GM12878 (cell line): ENCODE measurements around the gene SEPTIN10. TPM values are rescaled to one million over a fixed set of nuclear protein-coding genes. Genes with fewer than 3 reads are reported as not detected.
A peak's percentile ranks its signal among the peaks of the same experiment; 100 is the strongest.

Experiments used
- BHLHE40 ChIP-seq, 2 experiments: fragments of 450-650 bp in 1 of 2; IDR thresholded peaks; 2 replicates each; pipeline ENCODE4 v1.6.1; 2011 to 2017; ENCODE audit warnings: low read depth in 2 of 2, borderline replicate concordance in 1 of 2, improper control_type of control experiment in 1 of 2, low read length in 1 of 2, mild to moderate bottlenecking in 1 of 2
- CBFB ChIP-seq: IDR thresholded peaks from 2 replicates; pipeline ENCODE4 v1.6.1; 2016; ENCODE audit warnings: antibody characterized with exemption, low read depth
- CEBPB ChIP-seq, 2 experiments: fragments of 150-350 bp in 1 of 2; IDR thresholded peaks; 2 replicates each; pipeline ENCODE4 v1.6.1; 2012 to 2014; ENCODE audit warnings: low read depth in 2 of 2, low read length in 2 of 2, borderline replicate concordance in 1 of 2, inconsistent platforms in 1 of 2
- FOXK2 ChIP-seq: fragments of 450-650 bp; IDR thresholded peaks from 2 replicates; pipeline ENCODE4 v1.6.1; 2017; ENCODE audit warnings: mild to moderate bottlenecking, moderate library complexity
- IKZF2 ChIP-seq, 2 experiments: fragments of 450-650 bp; IDR thresholded peaks; 2 replicates each; pipeline ENCODE4 v1.6.1; 2017; ENCODE audit warnings: mild to moderate bottlenecking in 2 of 2, moderate library complexity in 2 of 2
- KDM1A ChIP-seq: fragments of 200-600 bp; sonication (generic); IDR thresholded peaks from 2 replicates; pipeline ENCODE4 v1.6.1; 2016; ENCODE audit warnings: borderline replicate concordance
- MYB ChIP-seq: fragments of 150-350 bp; IDR thresholded peaks from 2 replicates; pipeline ENCODE4 v1.6.1; 2014; ENCODE audit warnings: mild to moderate bottlenecking, low read depth, low read length, borderline replicate concordance
- NKRF ChIP-seq: fragments of 450-650 bp; conservative IDR thresholded peaks from 2 replicates; pipeline ENCODE4 v1.6.1; 2017; ENCODE audit warnings: mild to moderate bottlenecking, moderate library complexity
- NR2C1 ChIP-seq: fragments of 450-650 bp; IDR thresholded peaks from 2 replicates; pipeline ENCODE4 v1.6.1; 2017; ENCODE audit warnings: antibody characterized with exemption, mild to moderate bottlenecking, moderate library complexity
- PML ChIP-seq: IDR thresholded peaks from 2 replicates; pipeline ENCODE4 v1.6.1; 2012; ENCODE audit warnings: low read length, inconsistent platforms
- POLR2A ChIP-seq: IDR thresholded peaks from 2 replicates; pipeline ENCODE4 v1.6.1; 2011; ENCODE audit warnings: low read depth, mild to moderate bottlenecking, low read length
- RAD21 ChIP-seq: IDR thresholded peaks from 2 replicates; pipeline ENCODE4 v1.6.1; 2011; ENCODE audit warnings: mild to moderate bottlenecking, low read depth, low read length, moderate library complexity; ENCODE audit not compliant: insufficient read depth
- RBBP5 ChIP-seq: fragments of 200-600 bp; sonication (generic); conservative IDR thresholded peaks from 2 replicates; pipeline ENCODE4 v1.6.1; 2016
- SUPT20H ChIP-seq: IDR thresholded peaks from 2 replicates; pipeline ENCODE4 v1.6.1; 2011; ENCODE audit warnings: low read depth, mild to moderate bottlenecking, low read length, moderate library complexity, borderline replicate concordance; ENCODE audit not compliant: control insufficient read depth
- TBL1XR1 ChIP-seq: IDR thresholded peaks from 2 replicates; pipeline ENCODE4 v1.6.1; 2012; ENCODE audit warnings: low read depth, low read length, improper control_type of control experiment
- ZBTB4 ChIP-seq: fragments of 450-650 bp; formaldehyde crosslinking; IDR thresholded peaks from 2 replicates; pipeline ENCODE4 v1.4.0; 2022; ENCODE audit warnings: mild to moderate bottlenecking, moderate library complexity
- ZSCAN29 ChIP-seq: fragments of 450-650 bp; IDR thresholded peaks from 2 replicates; pipeline ENCODE4 v1.6.1; 2017; ENCODE audit warnings: mild to moderate bottlenecking, moderate library complexity
- ZZZ3 ChIP-seq: IDR thresholded peaks from 2 replicates; pipeline ENCODE4 v1.6.1; 2011; ENCODE audit warnings: low read depth; ENCODE audit not compliant: control insufficient read depth, insufficient read length
- polyA plus RNA-seq, 11 experiments: library from polyadenylated mRNA; depleted of rRNA in 4 of 11; unstranded in 6 of 11; stranded (reverse) in 5 of 11; fragments of >200 nt; fragmentation: Nextera tagmentation in 4 of 11; fragmentation: Illumina TruSeq in 1 of 11; extraction: Ambion mirVana in 4 of 11; extraction: Trizol in 1 of 11; gene quantifications; 1 replicate in 1 of 11; 2 replicates in 10 of 11; pipeline versions ENCODE4 v1.2.1 to v1.2.3, GENCODE V29; 2011 to 2016; ENCODE audit warnings: inconsistent platforms in 2 of 11, missing spikeins in 2 of 11, low read depth in 1 of 11
- total RNA-seq, 4 experiments: library from RNA; depleted of rRNA in 3 of 4; stranded (reverse); fragments of >200 nt in 3 of 4; fragmentation: Illumina TruSeq in 1 of 4; extraction: Trizol in 1 of 4; gene quantifications; 2 replicates each; pipeline versions ENCODE4 v1.2.1 to v1.2.3, GENCODE V29; 2013 to 2021
- TF ChIP-seq, protein P1 (sequence below): IDR thresholded peaks from 2 replicates; pipeline ENCODE4 v1.6.1; 2012; ENCODE audit warnings: low read depth, low read length, improper control_type of control experiment
- TF ChIP-seq, protein P2 (sequence below): fragments of 450-650 bp; formaldehyde crosslinking; IDR thresholded peaks from 2 replicates; pipeline ENCODE4 v1.4.0; 2020; ENCODE audit warnings: mild to moderate bottlenecking, moderate library complexity

SEPTIN10 gene
- total and polyA plus RNA-seq, 10 of the 15 experiments (the other 5 are each of a cell fraction or from before 2014, with no cell fraction given): 20.2 to 132 (median 62.7) TPM

DNA sequence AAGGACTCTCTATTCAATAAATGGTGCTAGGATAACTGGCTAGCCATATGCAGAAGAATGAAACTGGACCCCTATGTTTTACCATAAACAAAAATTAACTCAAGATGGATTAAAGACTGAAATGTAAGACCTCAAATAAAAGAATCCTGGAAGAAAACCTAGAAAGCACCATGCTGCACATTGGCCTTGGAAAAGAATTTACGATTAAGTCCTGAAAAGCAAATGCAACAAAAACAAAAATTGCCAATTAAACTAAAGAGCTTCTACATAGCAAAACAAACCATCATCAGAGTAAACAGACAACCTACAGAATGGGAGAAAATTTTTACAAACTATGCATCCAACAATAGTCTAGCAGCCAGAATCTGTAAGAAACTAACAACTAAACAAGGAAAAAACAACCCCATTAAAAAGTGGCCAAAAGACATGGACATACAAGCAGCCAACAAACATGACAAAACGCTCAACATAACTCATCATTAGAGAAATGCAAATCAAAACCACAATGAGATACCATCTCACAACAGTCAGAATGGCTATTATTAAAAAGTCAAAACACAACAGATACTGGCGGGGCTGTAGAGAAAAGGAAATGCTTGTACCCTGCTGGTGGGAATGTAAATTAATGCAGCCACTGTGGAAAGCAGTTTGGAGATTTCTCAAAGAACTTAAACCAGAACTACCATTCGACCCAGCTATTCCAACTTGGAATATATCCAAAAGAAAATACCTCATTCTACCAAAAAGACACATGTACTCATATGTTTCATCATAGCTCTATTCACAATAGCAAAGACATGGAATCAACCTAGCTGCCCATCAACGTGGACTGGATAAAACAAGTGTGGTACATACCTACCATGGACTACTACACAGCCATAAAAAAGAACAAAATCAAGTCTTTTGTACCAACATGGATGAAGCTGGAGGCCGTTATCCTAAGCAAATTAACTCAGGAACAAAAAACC, 30.6 kb downstream of the SEPTIN10 start (continued):
- TF ChIP-seq ZBTB4 (CRISPR knock-in tag) (no peak), NR2C1 (no peak), ZZZ3 (no peak), TBL1XR1 (no peak), CBFB (peak; percentile 70; the same call in 1 of the 2 replicates), ZSCAN29 (no peak), NKRF (no peak), MYB (no peak), RBBP5 (no peak), CEBPB (IDR thresholded peaks at IDR 0.05; ENCODE audit: borderline replicate concordance in 1 of 2, low read depth in 2 of 2, low read length in 2 of 2) (no peak), KDM1A (no peak), FOXK2 (no peak), SUPT20H (no peak), IKZF2 (IDR thresholded peaks at IDR 0.05) (peak; percentile 84 to 86), POLR2A (no peak), PML (0 out of 2 replicates have a peak, but pooled peaks have one; percentile 53), BHLHE40 (IDR thresholded peaks at IDR 0.05; ENCODE audit: borderline replicate concordance in 1 of 2, low read depth in 2 of 2, low read length in 1 of 2) (no peak), RAD21 (no peak)
- TF ChIP-seq, protein P1, sequence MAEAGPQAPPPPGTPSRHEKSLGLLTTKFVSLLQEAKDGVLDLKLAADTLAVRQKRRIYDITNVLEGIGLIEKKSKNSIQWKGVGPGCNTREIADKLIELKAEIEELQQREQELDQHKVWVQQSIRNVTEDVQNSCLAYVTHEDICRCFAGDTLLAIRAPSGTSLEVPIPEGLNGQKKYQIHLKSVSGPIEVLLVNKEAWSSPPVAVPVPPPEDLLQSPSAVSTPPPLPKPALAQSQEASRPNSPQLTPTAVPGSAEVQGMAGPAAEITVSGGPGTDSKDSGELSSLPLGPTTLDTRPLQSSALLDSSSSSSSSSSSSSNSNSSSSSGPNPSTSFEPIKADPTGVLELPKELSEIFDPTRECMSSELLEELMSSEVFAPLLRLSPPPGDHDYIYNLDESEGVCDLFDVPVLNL: no peak
- TF ChIP-seq, protein P2, sequence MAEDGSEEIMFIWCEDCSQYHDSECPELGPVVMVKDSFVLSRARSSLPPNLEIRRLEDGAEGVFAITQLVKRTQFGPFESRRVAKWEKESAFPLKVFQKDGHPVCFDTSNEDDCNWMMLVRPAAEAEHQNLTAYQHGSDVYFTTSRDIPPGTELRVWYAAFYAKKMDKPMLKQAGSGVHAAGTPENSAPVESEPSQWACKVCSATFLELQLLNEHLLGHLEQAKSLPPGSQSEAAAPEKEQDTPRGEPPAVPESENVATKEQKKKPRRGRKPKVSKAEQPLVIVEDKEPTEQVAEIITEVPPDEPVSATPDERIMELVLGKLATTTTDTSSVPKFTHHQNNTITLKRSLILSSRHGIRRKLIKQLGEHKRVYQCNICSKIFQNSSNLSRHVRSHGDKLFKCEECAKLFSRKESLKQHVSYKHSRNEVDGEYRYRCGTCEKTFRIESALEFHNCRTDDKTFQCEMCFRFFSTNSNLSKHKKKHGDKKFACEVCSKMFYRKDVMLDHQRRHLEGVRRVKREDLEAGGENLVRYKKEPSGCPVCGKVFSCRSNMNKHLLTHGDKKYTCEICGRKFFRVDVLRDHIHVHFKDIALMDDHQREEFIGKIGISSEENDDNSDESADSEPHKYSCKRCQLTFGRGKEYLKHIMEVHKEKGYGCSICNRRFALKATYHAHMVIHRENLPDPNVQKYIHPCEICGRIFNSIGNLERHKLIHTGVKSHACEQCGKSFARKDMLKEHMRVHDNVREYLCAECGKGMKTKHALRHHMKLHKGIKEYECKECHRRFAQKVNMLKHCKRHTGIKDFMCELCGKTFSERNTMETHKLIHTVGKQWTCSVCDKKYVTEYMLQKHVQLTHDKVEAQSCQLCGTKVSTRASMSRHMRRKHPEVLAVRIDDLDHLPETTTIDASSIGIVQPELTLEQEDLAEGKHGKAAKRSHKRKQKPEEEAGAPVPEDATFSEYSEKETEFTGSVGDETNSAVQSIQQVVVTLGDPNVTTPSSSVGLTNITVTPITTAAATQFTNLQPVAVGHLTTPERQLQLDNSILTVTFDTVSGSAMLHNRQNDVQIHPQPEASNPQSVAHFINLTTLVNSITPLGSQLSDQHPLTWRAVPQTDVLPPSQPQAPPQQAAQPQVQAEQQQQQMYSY (CRISPR knock-in tag): no peak
